Measurements from ENCODE around the gene FTO.

DNA sequence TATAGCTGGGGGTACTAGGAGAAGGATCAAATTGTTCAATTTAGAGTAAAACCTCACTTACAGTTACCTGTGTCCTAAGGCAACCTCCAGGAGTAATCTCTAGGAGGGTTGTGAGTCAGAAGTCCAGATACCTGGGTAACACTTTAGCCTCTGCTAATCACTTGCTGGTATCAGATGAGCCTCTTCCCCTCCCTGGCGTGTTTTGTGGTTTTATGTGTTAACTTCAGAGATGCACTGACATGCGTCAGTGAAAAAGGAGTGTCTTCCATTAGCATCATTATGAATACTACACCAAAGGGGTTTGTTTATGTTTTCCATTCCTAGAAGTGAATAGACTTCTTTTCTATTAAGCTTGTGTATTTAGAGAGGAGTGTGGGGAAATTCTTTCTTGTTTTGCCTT is 208.2 kb downstream of the FTO start:
- TF ChIP-seq CTCF (IDR thresholded peaks at IDR 0.05 in 4 of 5, conservative IDR thresholded peaks at IDR 0.05 in 1 of 5), result no peak
- no peak for TF ChIP-seq POLR2A (IDR thresholded peaks at IDR 0.05)

All from gastrocnemius medialis (tissue), 4 donors.